Lower lobe of right lung (tissue), 2 donors: ENCODE data around the gene PABPN1L. TPM values are rescaled to one million over a fixed set of nuclear protein-coding genes. Genes with fewer than 3 reads are reported as not detected.

Experiments
- ATAC-seq, 2 donors: fragments of 200-7000 bp; cut with Tn5 transposase; one replicate each; pipeline ENCODE4 v1.9.1; 2020 to 2022; ENCODE audit warnings: mild to moderate bottlenecking in 2 of 2, moderate library complexity in 2 of 2
- DNase-seq: peaks from one replicate; pipeline ENCODE4 v3.0.0-alpha.2; 2020
- H3K27ac ChIP-seq: fragments of 200-600 bp; one replicate; pipeline ENCODE4 v1.8.0; 2022
- H3K27me3 ChIP-seq: fragments of 200-600 bp; one replicate; pipeline ENCODE4 v1.8.0; 2022; ENCODE audit warnings: low read depth
- H3K36me3 ChIP-seq: fragments of 200-600 bp; one replicate; pipeline ENCODE4 v1.8.0; 2022; ENCODE audit warnings: mild to moderate bottlenecking
- H3K4me1 ChIP-seq: fragments of 200-600 bp; one replicate; pipeline ENCODE4 v1.8.0; 2022
- H3K4me3 ChIP-seq: fragments of 200-600 bp; one replicate; pipeline ENCODE4 v1.8.0; 2022; ENCODE audit warnings: mild to moderate bottlenecking
- H3K9me3 ChIP-seq: fragments of 200-600 bp; one replicate; pipeline ENCODE4 v1.8.0; 2022
- CTCF ChIP-seq: fragments of 200-600 bp; IDR thresholded peaks from one replicate; pipeline ENCODE4 v1.8.0; 2022; ENCODE audit warnings: antibody characterized with exemption, mild to moderate bottlenecking
- intact Hi-C: fragments of 100-400 bp; cut with DNase I; formaldehyde crosslinking; loops from one replicate; pipeline ENCODE4 v1.11.0; 2022
- total RNA-seq: library from RNA; stranded (reverse); fragmentation: NEBNext Ultra II Directional; extraction: Animal tissue kit (Norgen Biotek cat#: 25700); gene quantifications from one replicate; pipeline ENCODE4 v1.2.1, GENCODE V29; 2021
- donor health status: DM: no; HTN: yes; CAD: no; lungs with severe emphysema.

PABPN1L gene
- total RNA-seq, 1 donor from 2014 or later, result not detected

- no peak for TF ChIP-seq CTCF
- no peak for DNase-seq
- intact Hi-C loops, result no loop called here
- Histone ChIP-seq H3K27ac (peak overlapping the region; percentile 46), H3K4me3 (no peak overlapping the region), H3K4me1 (no peaks in the 10 kb centered on the region), H3K9me3 (no peaks in the 10 kb centered on the region), H3K27me3 (peaks cover 11% of the 10 kb centered on the region), H3K36me3 (no peaks in the 10 kb centered on the region)
- ATAC-seq, result no peak
Observed at GRCh38 chr16:88908307-88908706, 41.8 kb upstream of the PABPN1L start.

- no peak for TF ChIP-seq CTCF
- no peaks in the 10 kb centered on the region for H3K9me3 ChIP-seq
- H3K27ac ChIP-seq, result peak overlapping the region; percentile 46
- peaks cover 11% of the 10 kb centered on the region for H3K27me3 ChIP-seq
- H3K4me3 ChIP-seq, result no peak overlapping the region
- no peak for DNase-seq
- intact Hi-C loops, result no loop called here
- H3K36me3 ChIP-seq, result no peaks in the 10 kb centered on the region
- no peaks in the 10 kb centered on the region for H3K4me1 ChIP-seq
- no peak for ATAC-seq
Observed at GRCh38 chr16:88907768-88908167, 41.3 kb upstream of the PABPN1L start.

- peaks cover under 1% of the 10 kb centered on the region for H3K36me3 ChIP-seq
- DNase-seq (no peak), ATAC-seq (no peak)
- H3K27me3 ChIP-seq, result peaks cover 5% of the 10 kb centered on the region
- intact Hi-C loops, result no loop called here
- no peak for TF ChIP-seq CTCF
- no peaks in the 10 kb centered on the region for H3K4me1 ChIP-seq
- no peaks in the 10 kb centered on the region for H3K9me3 ChIP-seq
- H3K27ac ChIP-seq, result no peak overlapping the region
- H3K4me3 ChIP-seq, result no peak overlapping the region
Observed at GRCh38 chr16:88906535-88907105, 40.2 kb upstream of the PABPN1L start.

- TF ChIP-seq CTCF, result no peak
- Histone ChIP-seq H3K4me3 (no peak overlapping the region), H3K27ac (no peak overlapping the region), H3K4me1 (no peaks in the 10 kb centered on the region), H3K36me3 (peaks cover 7% of the 10 kb centered on the region), H3K9me3 (no peaks in the 10 kb centered on the region), H3K27me3 (no peaks in the 10 kb centered on the region)
- ATAC-seq (no peak), DNase-seq (no peak)
- intact Hi-C loops, result no loop called here
Observed at GRCh38 chr16:88906020-88906419, 39.6 kb upstream of the PABPN1L start.

- Histone ChIP-seq H3K36me3 (peaks cover 8% of the 10 kb centered on the region), H3K4me3 (no peak overlapping the region), H3K4me1 (no peaks in the 10 kb centered on the region), H3K27me3 (no peaks in the 10 kb centered on the region), H3K27ac (no peak overlapping the region), H3K9me3 (no peaks in the 10 kb centered on the region)
- TF ChIP-seq CTCF, result no peak
- ATAC-seq, result no peak
- DNase-seq, result no peak
- intact Hi-C loops, result no loop called here
Observed at GRCh38 chr16:88905563-88905962, 39.1 kb upstream of the PABPN1L start.
